GM12873 (cell line): ENCODE results near the gene GIPC3.

Source experiments
- CTCF ChIP-seq: IDR thresholded peaks from 2 replicates; pipeline ENCODE4 v1.5.1; 2012; ENCODE audit warnings: low read depth, mild to moderate bottlenecking, moderate library complexity, low read length, control low read depth; ENCODE audit not compliant: insufficient read depth; ENCODE audit errors: missing control alignments

GIPC3 gene

GRCh38 chr19:3585301-3586126, at the start of gene GIPC3:
GIPC3 (plus strand) TSS chr19:3585478; CDS start chr19:3585598, 120 bp downstream.
- TF ChIP-seq CTCF: no peak

DNA sequence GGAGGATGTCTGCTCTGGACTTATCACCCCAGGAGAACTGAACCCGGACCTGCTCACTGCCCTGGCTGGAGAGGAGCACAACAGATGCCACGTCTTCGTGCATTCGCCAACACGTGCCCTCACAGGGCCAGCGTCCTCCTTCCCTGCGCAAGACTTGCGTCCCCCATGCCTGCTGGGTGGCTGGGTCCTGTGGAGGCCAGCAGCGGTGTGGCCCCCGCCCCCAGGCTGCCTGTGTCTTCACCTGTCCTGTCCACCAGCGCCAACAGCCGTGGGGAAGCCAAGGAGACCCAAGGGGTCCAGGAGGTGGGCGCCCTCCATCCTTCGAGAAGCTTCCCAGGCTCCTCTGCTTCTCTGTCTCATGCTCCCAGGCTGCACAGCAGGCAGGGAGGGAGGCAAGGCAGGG, 49.7 kb upstream of the GIPC3 start:
- no peak for TF ChIP-seq CTCF

GRCh38 chr19:3535981-3536380, 49.3 kb upstream of the GIPC3 start:
- TF ChIP-seq CTCF: no peak

DNA sequence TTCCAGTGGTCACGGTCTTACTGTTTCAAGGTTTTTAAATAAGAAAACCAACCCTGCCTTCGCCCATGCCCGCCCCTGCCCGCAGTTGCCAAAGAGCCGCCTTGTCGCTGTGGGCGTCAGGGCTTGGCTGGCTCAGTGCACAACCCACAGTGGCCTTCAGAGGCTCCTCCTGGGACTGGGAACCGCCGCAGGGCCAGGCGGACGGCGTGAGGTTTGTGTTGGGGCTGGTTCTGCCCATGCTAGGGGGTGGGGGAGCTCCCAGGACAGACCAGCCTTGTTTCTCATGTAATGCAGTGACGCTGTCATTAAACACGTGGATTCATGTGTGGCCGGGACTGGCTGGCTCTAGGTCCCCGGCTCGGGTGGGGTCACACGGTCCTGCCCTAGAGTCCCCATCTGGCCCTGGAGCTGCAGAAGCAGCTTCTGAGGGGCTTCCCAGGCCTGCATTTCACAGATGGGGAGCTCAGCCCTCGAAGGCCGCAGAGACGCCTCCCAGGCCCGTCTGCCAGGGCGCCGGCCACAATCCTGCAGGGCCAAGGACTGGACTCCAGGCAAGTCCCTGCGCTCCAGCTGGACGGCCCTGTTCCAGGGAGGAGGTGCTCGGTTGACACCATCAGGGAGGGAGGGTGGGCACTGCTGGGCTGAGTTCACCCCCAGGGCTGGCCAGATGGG, 48.7 kb upstream of the GIPC3 start:
- no peak for TF ChIP-seq CTCF

GRCh38 chr19:3537101-3537437, 48.2 kb upstream of the GIPC3 start:
- no peak for TF ChIP-seq CTCF

DNA sequence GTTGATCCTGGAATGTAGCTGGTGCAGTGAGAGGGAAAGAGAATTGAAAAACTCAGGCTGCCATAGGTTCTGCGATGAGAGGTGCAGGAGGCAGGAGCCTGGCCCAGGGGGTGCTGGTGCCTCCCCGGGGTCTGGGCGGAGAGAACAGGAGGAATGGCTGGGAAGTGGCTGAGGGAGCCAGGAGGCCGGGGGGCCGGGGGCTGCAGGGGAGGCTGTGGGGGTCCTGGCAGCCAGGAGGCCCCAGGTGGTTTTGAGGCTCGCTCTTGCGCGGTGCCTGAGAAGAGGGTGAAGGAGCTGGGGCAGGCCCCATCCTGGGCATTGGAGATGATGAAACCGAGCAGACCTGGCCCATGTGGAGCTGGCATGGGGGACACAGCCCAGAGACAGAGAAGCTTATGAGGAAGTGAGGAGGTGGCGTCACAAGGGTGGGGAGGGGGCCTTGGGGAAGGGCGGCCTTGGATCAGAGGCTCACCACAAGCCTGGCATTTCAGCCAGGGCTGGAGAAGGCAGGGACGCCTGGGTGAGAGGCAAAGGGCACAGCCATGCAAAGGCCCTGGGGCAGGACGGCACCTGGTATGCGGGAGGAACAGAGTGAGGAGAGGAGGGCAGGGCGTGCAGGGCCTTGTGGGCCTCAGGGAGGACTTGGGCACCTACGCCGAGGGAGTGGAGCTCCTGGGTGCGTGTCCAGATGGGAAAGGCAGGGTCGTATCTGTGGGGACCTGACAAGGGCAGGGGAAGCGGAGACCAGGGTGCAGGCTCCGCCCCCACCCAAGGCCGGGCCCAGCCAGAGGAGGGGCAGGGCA, 47.6 kb upstream of the GIPC3 start:
- no peak for TF ChIP-seq CTCF

GRCh38 chr19:3538258-3538929, 46.9 kb upstream of the GIPC3 start:
- no peak for TF ChIP-seq CTCF
